Right kidney (tissue), 1 donor: Measurements from ENCODE around the gene CCDC28A.
A peak's percentile ranks its signal among the peaks of the same experiment; 100 is the strongest.

Source experiments
- DNase-seq: peaks from one replicate; pipeline ENCODE4 v3.0.0-alpha.2; 2016

Gene CCDC28A

GRCh38 chr6:138787138-138787537 is 13.6 kb downstream of the CCDC28A start:
- DNase-seq = no peak

DNA sequence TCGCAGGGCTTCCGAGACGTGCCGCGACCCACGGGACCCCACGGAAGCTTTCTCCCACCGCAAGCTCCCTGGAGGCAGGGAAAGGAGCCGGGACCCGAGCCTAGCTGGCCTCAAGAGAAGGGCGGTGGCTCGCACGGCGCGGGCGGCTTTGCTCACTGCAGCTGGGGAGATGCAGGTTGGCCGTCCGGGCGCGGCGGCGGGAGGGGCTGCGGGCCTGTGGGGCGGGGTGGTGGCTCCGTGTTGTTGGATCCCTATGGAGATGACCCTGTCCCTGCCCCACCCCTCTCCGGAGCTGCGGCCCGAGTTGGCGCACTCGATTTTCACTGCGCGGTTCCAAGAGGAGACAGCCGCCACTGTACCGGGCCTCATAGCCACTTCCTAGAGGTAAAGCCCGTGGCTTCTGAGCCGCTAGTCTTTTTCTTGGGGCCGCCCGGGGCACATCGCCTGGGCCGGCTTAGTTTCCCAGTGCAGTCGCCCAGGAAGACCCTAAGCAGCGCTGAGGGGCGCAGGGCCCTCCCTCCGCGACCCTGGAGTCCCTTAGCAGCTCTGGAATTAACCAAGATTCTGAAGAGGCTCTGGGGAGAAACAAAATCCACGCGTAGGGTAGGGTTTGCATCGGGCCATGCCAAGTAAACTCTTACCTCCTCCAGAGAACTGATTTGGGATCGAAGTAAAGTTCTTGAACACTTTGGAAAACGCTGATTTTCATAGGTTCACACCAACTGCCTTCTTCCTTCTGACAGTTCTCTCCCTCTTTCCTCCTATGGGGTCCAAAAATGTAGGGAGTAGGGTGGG is 22.4 kb downstream of the CCDC28A start, which contains the start of gene ECT2L:
Gene ECT2L, plus strand, starts transcription at position 279 of the 795 bp plus-strand sequence. CDS start 17,188 bp downstream, outside the sequence.
- DNase-seq = peak; percentile 57

DNA sequence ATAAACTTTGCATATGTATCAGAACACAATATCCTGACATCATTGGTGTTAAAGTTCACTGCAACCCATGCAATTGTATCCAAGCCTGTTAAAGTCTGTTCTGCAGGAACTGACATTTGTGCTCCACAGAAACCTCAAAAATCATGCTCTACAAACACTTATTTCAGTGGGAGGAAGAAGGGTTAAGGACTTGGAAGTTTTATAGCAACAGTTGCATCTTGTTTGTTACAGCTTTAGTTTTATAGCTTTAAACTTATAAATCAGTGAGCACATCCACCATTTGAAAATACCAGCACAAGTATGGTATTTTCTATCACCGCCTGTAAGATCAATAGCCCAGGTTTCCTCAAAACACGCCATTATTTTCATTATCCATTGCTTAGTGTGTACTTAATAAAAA is 23.2 kb downstream of the CCDC28A start:
- DNase-seq = no peak

- no peak for DNase-seq
These were observed 24.4 kb downstream of the CCDC28A start for GRCh38 chr6:138797806-138798446.

- DNase-seq = no peak
These were observed 27.0 kb downstream of the CCDC28A start for GRCh38 chr6:138800377-138801150.

- DNase-seq = no peak
These were observed 29.8 kb downstream of the CCDC28A start for GRCh38 chr6:138803331-138803730.

DNA sequence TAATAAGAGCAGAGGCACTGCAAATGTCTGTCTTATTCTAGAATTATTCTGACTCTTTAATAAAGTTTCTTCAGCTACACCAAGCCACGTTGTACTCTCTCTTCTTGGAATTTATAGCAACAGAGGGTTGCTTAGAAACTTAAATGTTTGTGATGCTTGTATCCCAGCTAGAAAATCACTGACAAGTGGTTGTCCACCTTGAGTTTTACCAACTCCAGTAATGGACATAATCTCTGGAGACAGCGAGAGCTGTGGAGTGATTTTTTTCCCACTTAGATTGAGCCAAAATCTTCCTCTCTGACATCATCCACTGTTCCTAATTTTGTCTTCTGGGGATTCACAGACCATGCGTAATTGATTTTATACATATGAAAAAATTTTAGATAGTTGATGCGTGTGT is 30.3 kb downstream of the CCDC28A start:
- DNase-seq = no peak

DNA sequence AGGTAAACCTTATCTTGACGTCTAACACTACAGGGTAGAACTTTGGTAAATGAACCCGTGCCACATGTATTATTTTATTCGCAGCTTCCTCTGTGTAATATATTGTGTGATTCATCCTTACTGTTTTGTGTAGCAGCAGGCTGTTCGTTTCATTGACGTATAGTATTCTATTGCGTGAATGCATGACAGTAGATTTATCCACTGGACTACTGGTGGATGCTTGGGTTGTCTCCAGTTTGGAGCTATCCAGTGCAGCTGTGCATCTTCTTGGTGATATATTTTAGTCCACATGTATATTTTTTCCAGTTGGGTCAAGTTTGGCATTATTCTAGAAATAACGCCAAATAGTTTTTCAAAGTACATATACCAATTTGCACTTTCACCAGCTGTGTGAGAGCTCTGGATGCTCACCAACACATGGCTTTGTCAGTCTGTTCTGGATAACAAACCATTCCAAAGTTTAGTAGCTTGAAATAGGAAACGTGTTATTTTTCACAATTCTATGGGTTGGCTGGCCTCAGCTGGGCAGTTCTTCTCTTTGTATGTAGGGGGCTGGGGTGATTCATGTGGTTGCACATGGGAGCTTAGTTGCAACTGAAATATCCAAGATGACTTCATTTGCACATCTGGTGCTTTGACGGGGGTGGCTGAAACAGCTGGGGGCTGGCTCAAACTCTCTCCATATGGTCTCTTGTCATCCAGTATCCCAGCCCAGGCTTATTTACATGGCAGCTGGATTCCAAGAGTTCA is 31.6 kb downstream of the CCDC28A start:
- no peak for DNase-seq

DNA sequence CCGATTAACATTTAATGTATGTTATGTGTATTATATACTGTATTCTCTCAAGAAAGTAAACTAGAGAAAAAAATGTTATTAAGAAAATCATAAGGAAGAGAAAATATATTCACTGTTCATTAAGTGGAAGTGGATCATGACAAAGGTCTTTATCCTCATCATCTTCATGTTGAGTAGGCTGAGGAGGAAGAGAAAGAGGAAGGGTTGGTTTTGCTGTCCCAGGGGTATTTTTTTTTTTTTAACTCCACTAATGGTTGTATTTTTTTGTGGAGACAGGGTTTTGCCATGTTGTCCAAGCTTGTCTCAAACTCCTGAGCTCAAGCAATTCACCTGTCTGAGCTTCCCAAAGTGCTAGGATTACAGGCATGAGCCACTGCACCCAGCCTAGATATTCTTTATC is 33.3 kb downstream of the CCDC28A start:
- DNase-seq = no peak

- no peak for DNase-seq
These were observed 36.1 kb downstream of the CCDC28A start for GRCh38 chr6:138809677-138810076.

GRCh38 chr6:138811866-138812265 is 38.3 kb downstream of the CCDC28A start:
- no peak for DNase-seq

- no peak for DNase-seq
These were observed 40.7 kb downstream of the CCDC28A start for GRCh38 chr6:138814179-138814834.

- DNase-seq = no peak
These were observed 41.7 kb downstream of the CCDC28A start for GRCh38 chr6:138815221-138815620.

- DNase-seq = no peak
These were observed 42.4 kb downstream of the CCDC28A start for GRCh38 chr6:138815797-138816528.

- DNase-seq = no peak
These were observed 44.2 kb downstream of the CCDC28A start for GRCh38 chr6:138817799-138818198.

DNA sequence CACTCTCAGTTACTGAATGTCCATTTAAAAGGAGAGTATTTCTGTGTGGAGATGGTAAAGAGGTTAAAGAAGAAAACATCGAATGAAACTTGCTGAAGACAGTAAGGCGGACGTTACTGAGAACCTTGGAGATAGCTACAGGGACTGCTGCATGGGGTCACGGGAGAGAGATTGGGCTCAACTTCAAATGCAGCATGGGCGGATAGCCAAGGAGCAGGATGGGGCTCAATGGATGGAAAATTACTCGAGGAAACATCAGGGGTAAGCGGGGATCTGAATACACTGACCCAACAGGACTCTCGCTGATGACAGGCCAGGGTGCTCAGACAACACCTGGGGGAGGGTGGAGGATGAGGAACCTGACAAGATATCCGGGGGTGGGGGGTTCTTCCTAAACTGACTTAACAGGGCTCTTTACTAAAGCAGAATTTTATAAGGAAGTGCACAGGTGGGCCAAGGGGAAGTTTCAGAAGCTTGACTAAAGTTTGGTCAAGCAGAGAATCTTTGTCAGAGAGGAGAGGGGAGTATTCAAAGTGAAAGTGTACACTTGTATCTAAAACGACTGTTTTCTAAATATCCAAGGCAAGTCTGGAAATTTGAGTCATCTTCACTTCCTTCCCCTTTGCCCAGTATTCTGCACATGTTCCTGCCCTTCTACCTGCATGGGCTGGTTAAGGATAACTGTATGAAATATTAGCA is 45.1 kb downstream of the CCDC28A start:
- no peak for DNase-seq

GRCh38 chr6:138821519-138821918 is 48.0 kb downstream of the CCDC28A start:
- DNase-seq = no peak

GRCh38 chr6:138824482-138825144 is 51.0 kb downstream of the CCDC28A start:
- no peak for DNase-seq

DNA sequence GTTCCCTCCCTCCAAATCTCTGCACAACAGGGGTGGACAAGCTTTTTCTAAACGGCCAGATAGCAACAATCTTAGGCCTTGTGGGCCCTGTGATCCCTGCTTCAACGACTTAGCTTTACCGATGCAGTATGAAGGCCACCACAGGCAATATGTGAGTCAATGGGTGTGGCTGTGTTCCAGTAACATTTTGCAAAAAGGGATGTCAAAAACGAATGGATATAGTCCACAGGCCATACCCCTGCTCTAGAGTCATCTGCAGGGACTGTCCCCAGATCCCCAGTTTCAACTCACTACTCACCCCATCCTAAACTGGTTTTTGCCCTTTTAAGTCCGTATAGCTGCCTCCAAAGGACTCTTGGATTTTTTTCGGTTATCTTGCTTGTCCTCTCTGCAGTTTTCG is 56.7 kb downstream of the CCDC28A start:
- DNase-seq = no peak

- no peak for DNase-seq
These were observed 58.6 kb downstream of the CCDC28A start for GRCh38 chr6:138832182-138832581.
